HG03342 (cell line): ENCODE data around the gene SCLY.
"Not testable (repeated sequence)": the region's sequence is repeated elsewhere in the genome, so short reads cannot be mapped to it uniquely, and the experiment has no call there.

ENCODE experiments used
- ATAC-seq: cut with Tn5 transposase; IDR thresholded peaks from one replicate; pipeline ENCODE4 v1.9.1; 2021; ENCODE audit warnings: mild to moderate bottlenecking, moderate library complexity; ENCODE audit not compliant: unreplicated experiment

SCLY gene

DNA sequence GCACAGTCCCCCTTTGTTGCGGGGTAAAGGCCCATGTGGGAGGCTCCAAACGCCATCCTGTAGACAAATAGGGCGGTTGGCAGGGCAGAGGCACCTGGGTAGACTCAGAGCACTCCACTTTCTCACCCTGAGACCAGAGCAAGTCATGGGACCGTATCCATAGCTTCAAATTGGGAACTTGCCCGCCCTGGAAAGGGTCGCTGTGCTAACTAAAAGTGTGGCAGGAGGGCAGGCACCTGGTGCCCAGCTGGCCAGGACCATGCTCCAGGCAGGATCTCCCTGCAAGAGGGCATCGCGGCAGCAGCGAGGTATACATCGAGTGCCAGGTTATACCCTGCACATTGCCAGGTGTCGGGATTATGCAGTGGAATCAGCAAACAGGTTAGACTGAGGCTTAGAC, 20.8 kb upstream of the SCLY start:
- ATAC-seq: no peak

DNA sequence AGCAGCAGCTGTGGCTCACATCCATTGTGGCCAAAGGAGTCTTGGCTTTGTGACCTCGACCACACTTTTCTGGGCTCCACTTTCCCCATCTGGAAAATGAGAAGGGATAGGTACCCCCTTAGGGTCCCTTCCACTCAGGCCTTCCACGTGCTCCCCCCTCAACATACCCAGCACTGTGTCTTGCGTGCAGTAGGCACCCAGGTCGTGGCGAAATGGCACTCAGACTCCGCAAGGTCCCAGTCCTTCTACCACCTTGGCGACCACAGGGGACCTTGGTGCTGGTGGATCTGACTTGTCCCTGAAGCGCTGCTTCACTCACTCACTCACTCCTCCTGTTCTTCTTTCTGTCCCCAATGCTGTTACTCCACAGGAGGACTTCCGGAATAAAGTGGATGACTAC, 19.9 kb upstream of the SCLY start:
- ATAC-seq: no peak

DNA sequence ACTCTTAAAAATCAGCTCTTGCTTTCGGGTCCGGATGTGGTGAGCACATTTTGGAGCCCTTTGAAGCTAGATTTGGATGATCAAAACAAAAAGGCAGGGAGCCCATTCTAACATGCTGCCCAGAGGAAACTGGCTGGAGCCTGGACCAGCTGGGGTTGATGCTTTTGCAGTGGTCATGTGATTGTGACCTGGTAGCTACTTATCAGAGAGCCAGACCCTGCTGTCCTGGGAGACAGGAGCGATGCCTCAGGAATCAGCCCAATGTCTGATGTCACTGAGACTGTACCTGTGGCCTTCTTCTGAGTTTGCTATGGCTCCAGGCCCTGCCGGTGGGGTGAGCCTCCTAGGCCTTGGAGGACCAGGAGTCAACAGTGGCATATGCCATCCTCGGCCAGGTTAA, 18.7 kb upstream of the SCLY start:
- no peak for ATAC-seq

DNA sequence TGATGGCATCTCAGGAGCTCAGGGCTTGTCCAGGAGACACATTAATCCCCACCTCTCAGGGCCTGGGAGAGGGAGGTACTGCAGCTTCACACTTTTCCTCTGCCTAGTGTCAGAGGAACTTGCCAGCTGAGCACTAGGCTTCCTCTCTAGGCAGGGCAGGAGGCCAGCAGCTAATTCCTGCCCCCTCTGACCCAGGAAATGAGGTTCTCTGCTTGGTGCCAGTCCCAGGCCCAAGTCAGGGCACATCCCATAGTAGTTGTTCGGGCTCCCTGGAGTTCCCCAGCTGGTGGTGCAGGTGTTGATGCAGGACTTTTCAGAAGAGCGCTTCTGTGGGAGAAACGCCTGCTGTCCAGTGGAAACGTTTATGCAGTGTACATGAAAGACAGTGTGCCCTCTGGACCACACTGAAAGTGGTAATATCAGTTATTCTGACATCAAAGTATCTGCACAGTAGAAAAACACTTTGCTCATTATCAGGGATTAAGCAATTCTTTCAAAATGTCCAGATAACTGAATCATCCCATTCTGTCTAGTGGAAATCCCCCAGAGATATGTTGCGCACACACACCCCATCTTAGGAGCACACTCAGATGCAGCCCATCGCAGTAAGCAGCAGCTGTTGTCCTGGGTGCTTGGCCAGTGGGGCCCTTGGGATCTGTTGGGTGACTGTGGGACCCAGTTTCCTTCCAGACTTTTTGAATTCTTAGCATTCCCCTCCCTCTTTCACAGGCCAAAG, 17.8 kb upstream of the SCLY start:
- no peak for ATAC-seq

DNA sequence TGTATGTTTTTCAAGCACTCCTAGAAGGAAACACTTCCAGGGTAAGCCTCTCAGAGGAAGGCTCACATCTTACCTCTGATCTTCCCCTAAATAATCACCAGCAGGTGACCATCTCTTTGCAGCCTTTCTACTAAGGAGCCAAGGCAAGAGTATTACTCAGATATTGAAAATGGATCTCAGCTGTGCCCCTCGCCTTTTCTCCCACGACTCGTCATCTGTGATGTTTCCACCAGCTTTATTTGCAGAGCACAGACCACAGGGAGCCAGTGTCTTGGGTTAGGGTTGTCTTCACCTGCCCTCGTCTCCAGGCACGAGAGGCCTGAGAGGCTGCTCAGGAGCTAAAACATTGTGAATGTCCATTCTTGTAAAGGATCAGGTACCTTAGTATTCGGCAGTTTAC, 16.9 kb upstream of the SCLY start:
- ATAC-seq: no peak

DNA sequence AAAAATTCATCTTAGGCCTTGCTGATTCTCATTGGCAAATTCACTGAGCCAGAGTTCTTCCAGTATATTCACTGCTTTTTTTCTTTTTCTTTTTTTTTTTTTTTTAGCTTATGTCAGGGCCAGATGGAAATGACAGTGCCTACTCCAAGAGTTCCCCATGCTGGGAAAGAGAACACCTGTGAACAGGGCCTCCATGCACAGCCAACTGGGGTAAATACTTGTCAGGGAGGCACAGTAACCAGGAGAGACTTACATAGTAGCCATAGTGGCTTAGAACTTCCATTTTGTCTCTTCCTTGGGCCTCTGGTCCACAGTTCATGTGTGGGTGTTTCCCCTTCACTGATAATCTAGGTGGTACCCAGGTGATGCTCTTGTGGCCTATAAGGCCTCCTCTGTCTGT, 15.2 kb upstream of the SCLY start:
- ATAC-seq: no peak

DNA sequence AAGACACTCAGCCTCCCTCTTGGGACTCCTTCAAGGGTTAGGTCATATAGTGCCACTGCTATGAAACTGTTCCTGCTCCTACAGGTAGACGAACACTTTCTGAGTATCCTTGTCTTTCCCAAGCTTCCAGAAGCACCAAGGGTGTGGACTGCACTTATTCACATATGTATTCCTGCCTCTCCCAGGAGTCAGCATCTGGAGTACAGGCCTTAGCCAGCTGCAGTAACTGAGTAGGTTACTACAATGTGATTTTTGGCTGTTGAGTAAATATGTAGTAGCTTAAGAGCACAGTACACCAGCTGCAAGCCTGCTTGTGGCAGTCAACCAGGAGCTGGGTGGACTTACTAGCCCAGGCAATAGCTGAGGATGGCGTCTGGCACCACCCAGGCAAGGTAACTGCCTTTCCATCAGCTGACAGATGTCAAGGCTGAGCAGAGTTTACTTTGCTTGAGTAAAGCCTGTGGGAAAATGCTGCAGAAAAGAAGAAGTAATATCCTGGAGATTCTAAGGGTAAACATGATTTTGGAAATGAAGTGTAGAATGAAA, 14.0 kb upstream of the SCLY start:
- no peak for ATAC-seq

DNA sequence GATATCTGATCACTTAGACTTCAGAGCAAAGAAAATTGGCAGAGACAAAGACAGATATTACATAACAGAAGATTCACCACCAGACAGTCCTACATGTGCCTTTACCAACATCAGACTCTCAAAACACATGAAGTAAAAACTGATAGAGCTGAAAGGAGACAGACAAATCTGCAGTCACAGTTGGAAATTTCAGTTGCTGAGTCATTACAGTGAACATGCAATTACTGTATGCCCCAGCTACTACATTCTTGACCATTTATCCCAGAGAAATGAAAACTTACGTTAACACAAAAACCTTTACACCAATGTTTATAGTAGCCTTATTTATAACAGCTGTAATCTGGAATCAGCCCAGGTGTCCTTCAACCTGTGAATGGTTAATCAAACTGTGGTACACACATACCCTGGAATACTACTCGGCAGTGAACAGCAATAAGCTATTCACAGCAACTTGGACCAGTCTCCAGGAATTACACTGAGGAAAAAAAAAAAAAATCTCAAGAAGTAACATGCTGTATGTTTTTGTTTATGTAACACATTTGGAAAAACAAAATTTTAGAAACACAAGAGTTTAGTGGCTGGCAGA, 7.5 kb upstream of the SCLY start:
- no peak for ATAC-seq

DNA sequence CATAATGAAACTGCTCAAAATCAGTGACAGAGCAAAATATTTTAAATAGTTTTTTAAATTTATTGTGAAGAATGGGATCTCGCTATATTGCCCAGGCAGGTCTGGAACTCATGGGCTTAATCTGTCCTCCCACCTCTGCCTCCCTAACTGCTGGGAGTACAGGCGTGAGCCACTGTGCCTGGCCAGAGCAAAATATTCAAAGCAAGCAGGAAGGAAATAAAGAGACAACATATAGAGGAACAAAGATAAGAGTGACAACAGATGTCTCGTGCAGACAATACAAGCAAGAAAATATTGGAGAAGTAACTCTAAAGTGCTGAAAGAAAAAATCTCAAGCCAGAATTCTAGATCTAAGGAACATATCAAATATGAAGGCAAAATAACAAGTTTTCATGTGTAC, 5.0 kb upstream of the SCLY start:
- no peak for ATAC-seq

DNA sequence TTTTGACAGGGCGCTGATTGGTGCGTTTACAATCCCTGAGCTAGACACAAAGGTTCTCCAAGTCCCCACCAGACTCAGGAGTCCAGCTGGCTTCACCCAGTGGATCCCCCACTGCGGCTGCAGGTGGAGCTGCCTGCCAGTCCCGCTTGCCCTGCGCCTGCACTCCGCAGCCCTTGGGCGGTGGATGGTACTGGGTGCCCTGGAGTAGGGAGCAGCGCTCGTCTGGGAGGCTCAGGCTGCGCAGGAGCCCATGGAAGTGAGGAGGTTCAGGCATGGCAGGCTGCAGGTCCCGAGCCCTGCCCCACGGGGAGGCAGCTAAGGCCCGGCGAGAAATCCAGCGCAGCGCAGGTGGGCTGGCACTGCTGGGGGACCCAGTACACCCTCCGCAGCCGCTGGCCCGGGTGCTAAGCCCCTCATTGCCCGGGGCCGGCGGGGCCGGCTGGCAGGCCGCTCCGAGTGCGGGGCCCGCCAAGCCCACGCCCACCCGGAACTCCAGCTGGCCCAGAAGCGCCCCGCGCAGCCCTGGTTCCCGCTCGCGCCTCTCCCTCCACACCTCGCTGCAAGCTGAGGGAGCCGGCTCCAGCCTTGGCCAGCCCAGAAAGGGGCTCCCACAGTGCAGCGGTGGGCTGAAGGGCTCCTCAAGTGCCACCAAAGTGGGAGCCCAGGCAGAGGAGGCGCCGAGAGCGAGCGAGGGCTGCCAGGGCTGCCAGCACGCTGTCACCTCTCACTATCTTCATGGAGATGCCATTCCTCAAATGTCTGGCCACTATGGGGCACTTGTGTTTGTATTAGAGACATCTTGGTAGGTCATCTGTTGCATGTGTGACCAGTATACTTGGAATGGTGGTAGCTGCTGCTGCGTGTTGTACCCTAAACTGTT, 2.9 kb upstream of the SCLY start:
- ATAC-seq: not testable (repeated sequence)

DNA sequence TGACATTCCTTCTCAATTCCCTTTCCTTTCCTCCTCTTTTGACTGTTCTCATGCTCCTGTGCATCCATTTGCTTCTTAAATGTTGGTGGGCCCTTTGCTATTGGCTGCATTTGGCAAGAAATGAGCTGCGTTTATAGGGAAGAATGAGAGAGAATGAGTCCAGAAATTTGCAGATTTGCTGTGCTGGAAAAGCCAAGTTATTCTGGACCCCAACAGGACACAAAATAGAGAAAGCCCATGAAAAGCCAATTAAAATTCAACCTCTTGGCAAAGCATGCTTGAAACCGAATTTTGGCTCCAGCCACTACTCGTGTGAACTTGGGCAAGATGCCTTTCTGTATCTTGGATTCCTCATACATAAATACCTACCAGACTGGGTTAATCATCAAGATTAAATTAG, 1.3 kb upstream of the SCLY start:
- ATAC-seq: no peak

DNA sequence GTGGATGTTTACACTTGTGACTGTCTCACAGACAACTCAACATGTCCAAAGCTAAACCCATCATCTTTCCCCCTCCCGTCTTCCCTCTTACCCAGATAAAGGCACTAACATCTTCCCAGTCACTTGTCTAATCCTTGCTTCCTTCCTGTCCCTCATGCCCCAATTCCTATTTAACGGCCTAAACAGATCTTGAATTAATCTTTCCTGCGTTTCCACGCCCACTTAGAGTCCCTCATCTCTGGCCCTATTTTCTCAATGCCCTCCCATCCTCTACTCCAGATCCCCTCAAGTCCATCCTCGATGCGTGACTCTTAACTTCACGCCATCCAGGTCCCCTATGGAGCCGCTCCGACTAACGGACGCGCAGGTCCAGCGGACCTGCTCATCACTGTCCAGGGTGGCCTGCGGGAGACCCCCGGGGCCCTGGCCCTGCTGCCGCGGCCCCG, 682 bp upstream of the SCLY start:
- ATAC-seq: no peak

DNA sequence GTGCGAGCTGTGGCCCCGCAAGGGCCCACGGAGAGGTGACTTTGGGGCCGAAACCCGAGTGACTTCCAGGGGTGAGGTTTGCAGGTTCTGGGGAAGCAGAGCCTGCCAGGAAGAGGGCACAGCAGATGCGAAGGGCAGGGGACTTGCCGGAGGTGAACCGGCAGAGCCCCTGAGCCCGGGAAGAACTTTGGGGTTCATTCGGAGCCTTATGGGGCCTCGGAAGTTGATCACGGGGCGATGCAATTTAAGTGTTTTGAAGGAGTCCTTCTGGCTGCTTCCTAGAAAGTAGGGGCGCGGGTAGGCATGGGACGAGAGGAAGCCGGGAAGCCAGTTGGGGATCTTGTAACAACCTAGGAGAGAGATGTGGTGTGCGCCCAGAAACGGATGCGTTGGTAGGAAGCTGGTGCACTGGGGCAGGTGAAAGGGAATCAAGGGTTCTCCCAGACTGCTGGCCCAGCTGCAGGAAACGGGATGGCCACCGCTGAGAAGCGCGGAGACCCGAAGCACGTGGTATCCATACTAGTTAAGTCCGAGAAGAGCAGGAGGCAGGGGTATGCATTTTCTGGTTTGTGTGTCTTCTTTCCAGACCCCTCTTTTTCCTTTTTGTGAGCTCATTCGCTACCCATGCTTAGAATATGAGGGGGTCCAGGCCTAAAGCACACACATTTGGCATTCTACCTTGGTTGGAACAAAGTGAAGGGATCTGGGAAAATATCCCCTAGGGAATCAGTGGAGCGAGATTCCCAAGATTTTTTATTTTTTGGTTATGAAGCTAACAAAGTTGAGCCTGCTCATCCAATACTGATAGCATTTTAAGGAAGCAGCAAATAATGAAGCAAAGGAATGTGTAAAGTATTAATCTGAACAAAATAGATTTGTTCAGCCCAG, 758 bp downstream of the SCLY start:
- peak; percentile 20 for ATAC-seq

DNA sequence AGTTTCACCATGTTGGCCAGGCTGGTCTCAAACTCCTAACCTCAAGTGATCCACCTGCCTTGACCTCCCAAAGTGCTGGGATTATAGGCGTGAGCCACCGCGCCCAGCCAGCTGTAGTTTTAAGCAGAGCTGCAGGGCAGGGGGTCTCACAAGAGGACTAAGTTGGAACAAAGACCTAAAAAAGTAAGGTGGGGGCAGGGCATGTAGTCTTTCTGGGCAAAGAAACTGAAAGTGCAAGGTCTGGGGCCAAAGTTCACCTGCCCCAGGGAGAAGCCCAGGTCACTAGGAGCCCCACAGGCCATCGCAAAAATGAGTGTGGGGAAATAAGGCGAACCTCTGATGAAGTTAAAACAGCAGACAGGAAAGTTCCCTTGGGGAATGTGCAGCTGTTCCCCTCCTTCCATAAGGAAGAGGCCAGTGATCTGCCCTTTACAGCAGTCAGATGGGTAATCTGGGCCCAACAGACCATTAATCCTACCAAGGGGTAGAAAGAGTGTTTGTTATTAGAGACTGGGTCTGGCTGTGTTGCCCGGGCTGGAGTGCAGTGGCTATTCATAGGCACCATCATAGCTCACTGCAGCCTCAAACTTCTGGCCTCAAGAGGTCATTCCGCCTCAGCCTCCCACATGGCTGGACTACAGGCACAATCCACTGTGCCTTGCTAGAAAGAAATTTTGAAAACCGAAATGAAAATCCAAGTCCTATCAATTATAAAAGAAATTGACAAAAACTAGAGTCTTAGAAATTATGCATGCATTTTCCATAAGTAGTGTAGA, 2.8 kb downstream of the SCLY start:
- ATAC-seq: no peak

DNA sequence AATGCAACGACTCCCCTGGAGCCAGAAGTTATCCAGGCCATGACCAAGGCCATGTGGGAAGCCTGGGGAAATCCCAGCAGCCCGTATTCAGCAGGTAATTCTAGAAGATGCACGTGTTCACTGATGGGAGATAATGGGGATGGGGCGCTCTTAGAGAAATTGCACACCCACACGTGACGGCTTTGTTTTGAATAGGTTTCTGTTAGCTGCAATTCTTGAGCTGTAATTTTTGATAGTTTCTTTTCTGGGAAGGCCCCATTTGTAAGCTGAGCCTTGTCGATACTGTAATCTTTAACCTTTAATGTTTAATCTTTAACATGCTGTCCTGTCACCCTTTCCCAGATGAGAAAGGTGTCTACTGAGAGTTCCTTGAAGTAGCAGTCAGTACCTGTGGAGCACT, 3.6 kb downstream of the SCLY start:
- ATAC-seq: no peak

DNA sequence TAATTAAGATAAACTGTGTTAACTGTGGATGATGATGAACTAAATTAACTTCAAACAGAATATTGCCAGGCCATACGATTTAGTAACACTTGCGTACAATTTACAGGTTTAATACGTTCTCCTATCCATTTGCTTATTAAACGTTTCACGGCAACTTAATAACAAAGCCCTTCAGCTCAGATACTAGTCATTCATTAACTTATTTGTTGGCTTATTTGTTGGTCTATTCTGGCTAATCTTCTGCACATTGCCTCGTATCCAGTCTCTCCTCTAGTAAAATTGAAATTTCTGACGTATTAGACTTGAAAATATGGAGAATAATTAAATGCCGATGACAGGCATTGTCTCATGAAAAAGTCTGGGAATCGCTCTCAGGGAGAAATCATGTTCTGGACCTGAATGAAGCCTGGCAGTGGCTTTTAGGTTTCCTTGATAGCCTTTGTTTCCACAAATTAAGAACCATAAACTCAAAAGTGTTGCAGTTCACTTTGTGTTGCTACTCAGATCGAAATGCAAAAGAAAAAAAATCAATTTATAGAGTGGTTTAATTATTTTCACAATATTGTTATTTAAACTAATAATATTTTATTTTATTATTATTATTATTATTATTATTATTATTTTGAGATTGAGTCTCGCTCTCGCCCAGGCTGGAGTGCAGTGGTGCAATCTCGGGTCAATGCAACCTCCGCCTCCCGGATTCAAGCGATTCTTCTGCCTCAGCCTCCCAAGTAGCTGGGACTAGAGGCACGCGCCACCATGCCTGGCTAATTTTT, 4.5 kb downstream of the SCLY start:
- no peak for ATAC-seq

DNA sequence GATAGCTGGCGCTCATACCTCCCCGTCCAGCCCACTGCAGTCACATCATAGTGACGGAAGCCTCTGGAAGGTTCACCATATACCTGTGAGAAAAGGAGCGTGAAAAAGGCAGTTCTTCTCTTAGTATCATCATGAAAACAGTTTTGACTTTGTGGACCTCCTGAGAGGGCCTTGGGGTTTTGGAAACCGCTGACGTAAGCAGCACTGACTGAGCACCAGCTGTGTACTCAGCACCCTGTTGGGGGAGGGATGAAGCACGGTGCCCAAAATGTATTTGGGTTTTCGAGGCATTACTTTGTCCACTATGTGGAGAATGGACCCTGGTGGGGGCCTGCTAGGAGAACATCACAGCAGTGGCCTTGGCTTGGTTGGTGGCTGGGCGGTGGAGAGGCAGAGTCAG, 5.4 kb downstream of the SCLY start:
- no peak for ATAC-seq

DNA sequence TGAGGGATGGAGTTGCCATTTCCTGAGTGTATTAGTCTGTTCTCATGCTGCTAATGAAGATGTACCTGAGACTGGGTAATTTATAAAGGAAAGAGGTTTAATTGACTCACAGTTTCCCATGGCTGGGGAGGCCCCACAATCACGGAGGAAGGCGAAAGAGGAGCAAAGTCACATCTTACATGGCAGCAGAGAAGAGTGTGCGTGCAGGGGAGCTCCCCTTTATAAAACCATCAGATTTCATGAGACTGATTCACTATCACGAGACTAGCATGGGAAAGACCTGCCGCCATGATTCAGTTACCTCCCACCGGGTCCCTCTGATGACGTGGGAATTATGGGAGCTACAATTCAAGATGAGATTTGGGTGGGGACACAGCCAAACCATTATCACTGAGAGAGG, 5.9 kb downstream of the SCLY start:
- not testable (repeated sequence) for ATAC-seq

DNA sequence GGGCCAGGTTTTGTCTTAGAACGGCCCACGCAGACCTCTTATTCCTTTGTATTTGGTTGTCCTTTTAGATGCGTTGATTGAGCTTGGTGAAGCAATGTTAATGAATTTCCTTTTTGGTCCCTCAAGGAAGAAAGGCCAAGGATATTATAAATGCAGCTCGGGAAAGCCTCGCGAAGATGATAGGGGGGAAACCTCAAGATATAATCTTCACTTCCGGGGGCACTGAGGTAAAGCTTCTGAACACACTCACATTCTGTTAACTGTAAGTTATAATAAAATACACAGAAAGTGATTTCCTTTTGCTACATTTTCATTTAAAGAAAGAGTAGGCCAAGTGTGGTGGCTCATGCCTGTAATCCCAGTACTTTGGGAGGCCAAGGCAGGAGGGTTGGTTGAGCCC, 7.1 kb downstream of the SCLY start:
- no peak for ATAC-seq
